Activated CD4-positive, alpha-beta T cell treated with anti-CD3 and anti-CD28 coated beads, Interleukin-2, amount 10 ng/mL, durations not matched to agents 7 days and 5 days (primary cell): ENCODE results near the gene CEACAM7. TPM values are rescaled to one million over a fixed set of nuclear protein-coding genes. Genes with fewer than 3 reads are reported as not detected.
"Not testable (repeated sequence)": the region's sequence is repeated elsewhere in the genome, so short reads cannot be mapped to it uniquely, and the experiment has no call there.

Experiments
- CTCF ChIA-PET: fragments of 350-600 bp; sonication (Branson Sonifier 250); formaldehyde crosslinking; loops from one replicate; lab custom pipeline; 2021; ENCODE audit warnings: antibody characterized with exemption; lab: Charles Lee
- POLR2A ChIA-PET: fragments of 350-600 bp; sonication (Branson Sonifier 250); formaldehyde crosslinking; loops from one replicate; lab custom pipeline; 2021; ENCODE audit warnings: antibody characterized with exemption; lab: Charles Lee
- DNase-seq: peaks from one replicate; pipeline ENCODE4 v3.0.0-alpha.2; 2020
- H3K27ac Mint-ChIP-seq: one replicate; pipeline ENCODE4 v1.8.0; 2021; ENCODE audit warnings: mild to moderate bottlenecking, moderate library complexity, mixed read lengths
- H3K27me3 Mint-ChIP-seq: one replicate; pipeline ENCODE4 v1.8.0; 2021; ENCODE audit warnings: mixed read lengths
- H3K36me3 Mint-ChIP-seq: one replicate; pipeline ENCODE4 v1.8.0; 2021; ENCODE audit warnings: low read depth, mixed read lengths
- H3K4me1 Mint-ChIP-seq: one replicate; pipeline ENCODE4 v1.8.0; 2021; ENCODE audit warnings: mixed read lengths
- H3K4me3 Mint-ChIP-seq: one replicate; pipeline ENCODE4 v1.8.0; 2021; ENCODE audit warnings: mild to moderate bottlenecking, moderate library complexity, mixed read lengths
- H3K9me3 Mint-ChIP-seq: one replicate; pipeline ENCODE4 v1.8.0; 2021; ENCODE audit warnings: mixed read lengths
- total RNA-seq, 2 experiments: library from RNA; stranded (reverse); gene quantifications; one replicate each; pipeline ENCODE4 v1.2.3, GENCODE V29; 2021

CEACAM7 gene
- total RNA-seq = not detected

- Mint-ChIP-seq H3K27me3 (peaks cover 11% of the 10 kb centered on the region), H3K27ac (no peak within 1 kb of the TSS), H3K4me1 (no peaks in the 10 kb centered on the region), H3K36me3 (no peaks in the 10 kb centered on the region), H3K4me3 (no peak within 1 kb of the TSS), H3K9me3 (no peaks in the 10 kb centered on the region)
- no peak for DNase-seq
- ChIA-PET POLR2A (no interaction called here), CTCF (interaction anchor here (1.4 to 1.6 kb wide), 2 partner anchors 19 to 42 kb away, joined by 3 to 4 read pairs; no protein-coding TSS in a partner anchor)
Measured at GRCh38 chr19:41688098-41688497, at the start of gene CEACAM7. Gene CEACAM7 (minus strand): TSS chr19:41688270. CDS start chr19:41688165, 105 bp downstream.

GRCh38 chr19:41735071-41735600, 47.1 kb upstream of the CEACAM7 start:
- DNase-seq = no peak
- Mint-ChIP-seq H3K36me3 (no peaks in the 10 kb centered on the region), H3K4me1 (peaks cover 5% of the 10 kb centered on the region), H3K4me3 (no peak overlapping the region), H3K9me3 (no peaks in the 10 kb centered on the region), H3K27ac (no peak overlapping the region), H3K27me3 (peaks cover 47% of the 10 kb centered on the region)
- ChIA-PET CTCF (interaction anchor here (0.6 to 1.1 kb wide), 2 partner anchors 28 to 87 kb away, joined by 3 to 4 read pairs; no protein-coding TSS in a partner anchor), POLR2A (no interaction called here)

GRCh38 chr19:41734585-41734984, 46.5 kb upstream of the CEACAM7 start:
- no peaks in the 10 kb centered on the region for H3K36me3 Mint-ChIP-seq
- H3K4me1 Mint-ChIP-seq = peaks cover 4% of the 10 kb centered on the region
- CTCF ChIA-PET = no interaction called here
- POLR2A ChIA-PET = no interaction called here
- no peak for DNase-seq
- H3K4me3 Mint-ChIP-seq = no peak overlapping the region
- peaks cover 42% of the 10 kb centered on the region for H3K27me3 Mint-ChIP-seq
- H3K27ac Mint-ChIP-seq = no peak overlapping the region
- H3K9me3 Mint-ChIP-seq = no peaks in the 10 kb centered on the region

- Mint-ChIP-seq H3K9me3 (no peaks in the 10 kb centered on the region), H3K27ac (no peak overlapping the region), H3K27me3 (peaks cover 38% of the 10 kb centered on the region), H3K4me3 (no peak overlapping the region), H3K4me1 (peaks cover 4% of the 10 kb centered on the region), H3K36me3 (no peaks in the 10 kb centered on the region)
- CTCF ChIA-PET = no interaction called here
- POLR2A ChIA-PET = no interaction called here
- no peak for DNase-seq
Measured at GRCh38 chr19:41734156-41734555, 46.1 kb upstream of the CEACAM7 start.

GRCh38 chr19:41726493-41726892, 38.4 kb upstream of the CEACAM7 start:
- POLR2A ChIA-PET = no interaction called here
- Mint-ChIP-seq H3K27ac (no peak overlapping the region), H3K4me1 (no peaks in the 10 kb centered on the region), H3K36me3 (no peaks in the 10 kb centered on the region), H3K9me3 (no peaks in the 10 kb centered on the region), H3K27me3 (peaks cover 39% of the 10 kb centered on the region), H3K4me3 (no peak overlapping the region)
- no peak for DNase-seq
- CTCF ChIA-PET = no interaction called here

- no peaks in the 10 kb centered on the region for H3K9me3 Mint-ChIP-seq
- H3K27me3 Mint-ChIP-seq = peaks cover 18% of the 10 kb centered on the region
- H3K36me3 Mint-ChIP-seq = no peaks in the 10 kb centered on the region
- CTCF ChIA-PET = interaction anchor here (0.6 kb wide), 2 partner anchors 16 to 101 kb away, joined by 3 to 5 read pairs; no protein-coding TSS in a partner anchor
- no peak for DNase-seq
- POLR2A ChIA-PET = no interaction called here
- no peaks in the 10 kb centered on the region for H3K4me1 Mint-ChIP-seq
- no peak overlapping the region for H3K27ac Mint-ChIP-seq
- no peak overlapping the region for H3K4me3 Mint-ChIP-seq
Measured at GRCh38 chr19:41720103-41720502, 32.0 kb upstream of the CEACAM7 start.

GRCh38 chr19:41718761-41719160, 30.7 kb upstream of the CEACAM7 start:
- ChIA-PET POLR2A (no interaction called here), CTCF (interaction anchor here (1.0 kb wide), 1 partner anchor 12 kb away, joined by 3 read pairs; no protein-coding TSS in a partner anchor)
- peaks cover 12% of the 10 kb centered on the region for H3K27me3 Mint-ChIP-seq
- H3K9me3 Mint-ChIP-seq = no peaks in the 10 kb centered on the region
- DNase-seq = no peak
- H3K36me3 Mint-ChIP-seq = no peaks in the 10 kb centered on the region
- H3K4me1 Mint-ChIP-seq = no peaks in the 10 kb centered on the region
- no peak overlapping the region for H3K4me3 Mint-ChIP-seq
- H3K27ac Mint-ChIP-seq = no peak overlapping the region

- Mint-ChIP-seq H3K9me3 (no peaks in the 10 kb centered on the region), H3K4me1 (no peaks in the 10 kb centered on the region), H3K27me3 (peaks cover 12% of the 10 kb centered on the region), H3K36me3 (no peaks in the 10 kb centered on the region), H3K27ac (no peak overlapping the region), H3K4me3 (no peak overlapping the region)
- CTCF ChIA-PET = no interaction called here
- DNase-seq = no peak
- POLR2A ChIA-PET = no interaction called here
Measured at GRCh38 chr19:41714598-41714997, 26.5 kb upstream of the CEACAM7 start.

GRCh38 chr19:41711376-41712261, 23.5 kb upstream of the CEACAM7 start:
- Mint-ChIP-seq H3K27ac (no peak overlapping the region), H3K4me1 (peaks cover 4% of the 10 kb centered on the region), H3K36me3 (no peaks in the 10 kb centered on the region), H3K9me3 (no peaks in the 10 kb centered on the region), H3K27me3 (peaks cover 12% of the 10 kb centered on the region), H3K4me3 (no peak overlapping the region)
- no peak for DNase-seq
- ChIA-PET CTCF (no interaction called here), POLR2A (no interaction called here)

- Mint-ChIP-seq H3K9me3 (no peaks in the 10 kb centered on the region), H3K4me3 (no peak overlapping the region), H3K27ac (no peak overlapping the region), H3K27me3 (peaks cover 14% of the 10 kb centered on the region), H3K36me3 (no peaks in the 10 kb centered on the region), H3K4me1 (peaks cover 4% of the 10 kb centered on the region)
- ChIA-PET CTCF (no interaction called here), POLR2A (no interaction called here)
- no peak for DNase-seq
Measured at GRCh38 chr19:41709951-41710645, 22.0 kb upstream of the CEACAM7 start.

GRCh38 chr19:41709516-41709915, 21.4 kb upstream of the CEACAM7 start:
- H3K4me1 Mint-ChIP-seq, POLR2A ChIA-PET, H3K4me3 Mint-ChIP-seq, H3K36me3 Mint-ChIP-seq, CTCF ChIA-PET, DNase-seq, H3K9me3 Mint-ChIP-seq, H3K27ac Mint-ChIP-seq: not testable (repeated sequence)
- peaks cover 14% of the 10 kb centered on the region for H3K27me3 Mint-ChIP-seq

- H3K27ac Mint-ChIP-seq = no peak within 1 kb of the TSS
- ChIA-PET CTCF (no interaction called here), POLR2A (no interaction called here)
- peaks cover 7% of the 10 kb centered on the region for H3K27me3 Mint-ChIP-seq
- H3K4me1 Mint-ChIP-seq = peaks cover 4% of the 10 kb centered on the region
- H3K4me3 Mint-ChIP-seq = no peak within 1 kb of the TSS
- no peak for DNase-seq
- no peaks in the 10 kb centered on the region for H3K36me3 Mint-ChIP-seq
- H3K9me3 Mint-ChIP-seq = no peaks in the 10 kb centered on the region
Measured at GRCh38 chr19:41708481-41708880, 20.4 kb upstream of the CEACAM7 start, which contains the start of gene CEACAM5. Gene CEACAM5 (plus strand): TSS chr19:41708626. CDS start chr19:41708732, 106 bp downstream.
